Spleen (tissue), 13 donors: ENCODE data around the gene MESP2. TPM values are rescaled to one million over a fixed set of nuclear protein-coding genes. Genes with fewer than 3 reads are reported as not detected.

Experiments
- DNase-seq: peaks from one replicate; pipeline ENCODE4 v3.0.0-alpha.2; 2020
- H3K27ac ChIP-seq, 8 donors: fragments of 200-600 bp; sonication (generic) in 7 of 8; 1 replicate in 4 of 8; 2 replicates in 4 of 8; pipeline versions ENCODE4 v1.5.0 to v1.8.0; 2016 to 2021; ENCODE audit warnings: inconsistent platforms in 4 of 8, mild to moderate bottlenecking in 4 of 8, moderate library complexity in 1 of 8
- H3K27me3 ChIP-seq, 7 donors: fragments of 200-600 bp; sonication (generic) in 6 of 7; replicated peaks in 1 of 7; 1 replicate in 4 of 7; 2 replicates in 3 of 7; pipeline versions ENCODE4 v1.5.0 to v1.8.0; 2016 to 2021; ENCODE audit warnings: inconsistent platforms in 3 of 7, mild to moderate bottlenecking in 1 of 7
- H3K36me3 ChIP-seq, 6 donors: fragments of 200-600 bp; sonication (generic) in 5 of 6; 1 replicate in 4 of 6; 2 replicates in 2 of 6; pipeline versions ENCODE4 v1.5.0 to v1.8.0; 2016 to 2021; ENCODE audit warnings: inconsistent platforms in 2 of 6
- H3K4me1 ChIP-seq, 6 donors: fragments of 200-600 bp; sonication (generic) in 5 of 6; 1 replicate in 3 of 6; 2 replicates in 3 of 6; pipeline versions ENCODE4 v1.5.0 to v1.8.0; 2016 to 2021; ENCODE audit warnings: inconsistent platforms in 3 of 6
- H3K4me3 ChIP-seq, 8 donors: fragments of 200-600 bp; sonication (generic) in 7 of 8; 1 replicate in 4 of 8; 2 replicates in 4 of 8; pipeline versions ENCODE4 v1.5.0 to v1.8.0; 2016 to 2021; ENCODE audit warnings: inconsistent platforms in 4 of 8, mild to moderate bottlenecking in 4 of 8, moderate library complexity in 2 of 8
- H3K9me3 ChIP-seq, 8 donors: fragments of 200-600 bp; sonication (generic) in 7 of 8; 1 replicate in 4 of 8; 2 replicates in 4 of 8; pipeline versions ENCODE4 v1.5.0 to v1.8.0; 2016 to 2021; ENCODE audit warnings: inconsistent platforms in 4 of 8
- POLR2A ChIP-seq, 3 donors: fragments of 450-650 bp; IDR thresholded peaks; one replicate each; pipeline ENCODE4 v1.5.1; 2017; ENCODE audit warnings: antibody characterized with exemption in 3 of 3, mild to moderate bottlenecking in 1 of 3
- POLR2AphosphoS5 ChIP-seq, 3 donors: sonication (generic); formaldehyde crosslinking; IDR thresholded peaks; one replicate each; pipeline ENCODE4 v1.5.1; 2017; ENCODE audit warnings: antibody characterized with exemption in 3 of 3
- WGBS, 5 donors: extraction: QIAGEN DNeasy Blood & Tissue Kit in 3 of 5; methylation state at CpG; one replicate each; pipeline versions ENCODE4 v1.1.5 to v1.1.7; 2013 to 2018; 5-methylcytosine and 5-hydroxymethylcytosine counted together
- intact Hi-C: fragments of 100-400 bp; cut with DNase I; formaldehyde crosslinking; loops from one replicate; pipeline ENCODE4 v1.15.0; 2023; ENCODE audit warnings: low total_unique reads
- long read RNA-seq, 2 donors: transcript quantifications; one replicate each; lab custom pipeline, GENCODE V29; 2026
- polyA plus RNA-seq, 3 donors: library from polyadenylated mRNA; stranded (reverse); fragments of 200-250 nt; gene quantifications; one replicate each; pipeline ENCODE4 v1.2.1, GENCODE V29; 2013
- total RNA-seq, 7 donors: library from RNA; depleted of rRNA in 3 of 7; stranded (reverse); fragments of >200 nt in 3 of 7; fragmentation: NEBNext Ultra II Directional in 4 of 7; extraction: Animal tissue kit (Norgen Biotek cat#: 25700) in 4 of 7; gene quantifications; one replicate each; pipeline versions ENCODE4 v1.1.0 to v1.2.1, GENCODE V29; 2016 to 2021
- TF ChIP-seq, protein P1 (sequence below), 11 experiments: fragments of 200-600 bp in 7 of 11; fragments of 450-650 bp in 4 of 11; sonication (generic) in 4 of 11; IDR thresholded peaks in 8 of 11; conservative IDR thresholded peaks in 3 of 11; 1 replicate in 7 of 11; 2 replicates in 4 of 11; pipeline versions ENCODE4 v1.4.0 to v1.8.0; 2016 to 2021; ENCODE audit warnings: antibody characterized with exemption in 11 of 11, inconsistent platforms in 4 of 11, mild to moderate bottlenecking in 1 of 11
- donor health status: healthy with polysubstance abuse.
- donor health status: DM: no; HTN: no; CAD: no; lungs with moderate emphysema.
- donor health status: DM: no; HTN: no; CAD: no.
- donor health status: Bipolar disorder and iron deficiency.
- donor health status: healthy.
- donor health status: DM: no; HTN: no; CAD: no.
- donor health status: DM: yes; HTN: yes; CAD: no.

Gene MESP2, protein sequence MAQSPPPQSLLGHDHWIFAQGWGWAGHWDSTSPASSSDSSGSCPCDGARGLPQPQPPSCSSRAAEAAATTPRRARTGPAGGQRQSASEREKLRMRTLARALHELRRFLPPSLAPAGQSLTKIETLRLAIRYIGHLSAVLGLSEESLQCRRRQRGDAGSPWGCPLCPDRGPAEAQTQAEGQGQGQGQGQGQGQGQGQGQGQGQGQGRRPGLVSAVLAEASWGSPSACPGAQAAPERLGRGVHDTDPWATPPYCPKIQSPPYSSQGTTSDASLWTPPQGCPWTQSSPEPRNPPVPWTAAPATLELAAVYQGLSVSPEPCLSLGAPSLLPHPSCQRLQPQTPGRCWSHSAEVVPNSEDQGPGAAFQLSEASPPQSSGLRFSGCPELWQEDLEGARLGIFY
- total RNA-seq (not detected), polyA plus RNA-seq (under 1 TPM in 1 of 3 donors, not detected in 2; 0.05 TPM)
- long read RNA-seq, donor 1, result 0 reads
- long read RNA-seq, donor 2, partial matches to known transcripts, result 6 of 6 reads
- long read RNA-seq, donor 2, other reads (novel, unspliced or antisense), result 0 of 6 reads

DNA sequence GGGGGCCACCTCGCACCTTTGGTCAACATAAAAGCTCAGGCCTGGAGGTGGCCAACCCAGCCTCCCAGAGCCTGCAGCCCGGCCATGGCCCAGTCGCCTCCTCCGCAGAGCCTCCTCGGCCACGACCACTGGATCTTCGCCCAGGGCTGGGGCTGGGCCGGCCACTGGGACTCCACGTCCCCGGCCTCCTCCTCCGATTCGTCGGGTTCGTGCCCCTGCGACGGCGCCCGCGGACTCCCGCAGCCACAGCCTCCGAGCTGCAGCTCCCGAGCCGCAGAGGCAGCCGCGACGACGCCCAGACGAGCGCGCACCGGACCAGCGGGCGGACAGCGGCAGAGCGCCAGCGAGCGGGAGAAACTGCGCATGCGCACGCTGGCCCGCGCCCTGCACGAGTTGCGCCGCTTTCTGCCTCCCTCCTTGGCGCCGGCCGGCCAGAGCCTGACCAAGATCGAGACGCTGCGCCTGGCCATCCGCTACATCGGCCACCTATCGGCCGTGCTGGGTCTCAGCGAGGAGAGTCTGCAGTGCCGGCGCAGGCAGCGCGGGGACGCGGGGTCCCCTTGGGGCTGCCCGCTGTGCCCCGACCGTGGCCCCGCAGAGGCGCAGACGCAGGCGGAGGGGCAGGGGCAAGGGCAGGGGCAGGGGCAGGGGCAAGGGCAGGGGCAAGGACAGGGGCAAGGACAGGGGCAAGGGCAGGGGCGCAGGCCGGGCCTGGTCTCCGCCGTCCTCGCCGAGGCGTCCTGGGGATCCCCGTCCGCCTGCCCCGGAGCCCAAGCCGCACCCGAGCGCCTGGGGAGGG is at the start of gene MESP2:
Gene MESP2, plus strand, starts transcription at position 59 of the 799 bp plus-strand sequence. Its CDS starts 26 bp downstream, at position 85.
- 3 to 11% (median 8%) methylated on average over 20 to 82 of the region's 82 CpGs for WGBS, 5 donors
- intact Hi-C loops, result no loop called here
- Histone ChIP-seq H3K9me3 (no peaks in the 10 kb centered on the region), H3K36me3 (no peaks in the 10 kb centered on the region), H3K27ac (peak within 1 kb of the TSS in 3 of 8 donors; percentile 7 to 14 (median 12)), H3K4me1 (peaks cover 0 to 33% (median 25%) of the 10 kb centered on the region in 6 donors), H3K4me3 (peak within 1 kb of the TSS; percentile 30 to 71 (median 42)), H3K27me3 (peaks cover 0 to 48% (median 13%) of the 10 kb centered on the region in 7 donors)
- DNase-seq, result peak; percentile 94
- TF ChIP-seq POLR2A (IDR thresholded peaks at IDR 0.05) (no peak), POLR2AphosphoS5 (IDR thresholded peaks at IDR 0.05) (peak in 2 of 3 donors; percentile 62 to 73)
- TF ChIP-seq, protein P1, sequence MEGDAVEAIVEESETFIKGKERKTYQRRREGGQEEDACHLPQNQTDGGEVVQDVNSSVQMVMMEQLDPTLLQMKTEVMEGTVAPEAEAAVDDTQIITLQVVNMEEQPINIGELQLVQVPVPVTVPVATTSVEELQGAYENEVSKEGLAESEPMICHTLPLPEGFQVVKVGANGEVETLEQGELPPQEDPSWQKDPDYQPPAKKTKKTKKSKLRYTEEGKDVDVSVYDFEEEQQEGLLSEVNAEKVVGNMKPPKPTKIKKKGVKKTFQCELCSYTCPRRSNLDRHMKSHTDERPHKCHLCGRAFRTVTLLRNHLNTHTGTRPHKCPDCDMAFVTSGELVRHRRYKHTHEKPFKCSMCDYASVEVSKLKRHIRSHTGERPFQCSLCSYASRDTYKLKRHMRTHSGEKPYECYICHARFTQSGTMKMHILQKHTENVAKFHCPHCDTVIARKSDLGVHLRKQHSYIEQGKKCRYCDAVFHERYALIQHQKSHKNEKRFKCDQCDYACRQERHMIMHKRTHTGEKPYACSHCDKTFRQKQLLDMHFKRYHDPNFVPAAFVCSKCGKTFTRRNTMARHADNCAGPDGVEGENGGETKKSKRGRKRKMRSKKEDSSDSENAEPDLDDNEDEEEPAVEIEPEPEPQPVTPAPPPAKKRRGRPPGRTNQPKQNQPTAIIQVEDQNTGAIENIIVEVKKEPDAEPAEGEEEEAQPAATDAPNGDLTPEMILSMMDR (IDR thresholded peaks at IDR 0.05 in 8 of 11, conservative IDR thresholded peaks at IDR 0.05 in 3 of 11), result peak in 8 of 11 experiments; percentile 13 to 59 (median 50)

DNA sequence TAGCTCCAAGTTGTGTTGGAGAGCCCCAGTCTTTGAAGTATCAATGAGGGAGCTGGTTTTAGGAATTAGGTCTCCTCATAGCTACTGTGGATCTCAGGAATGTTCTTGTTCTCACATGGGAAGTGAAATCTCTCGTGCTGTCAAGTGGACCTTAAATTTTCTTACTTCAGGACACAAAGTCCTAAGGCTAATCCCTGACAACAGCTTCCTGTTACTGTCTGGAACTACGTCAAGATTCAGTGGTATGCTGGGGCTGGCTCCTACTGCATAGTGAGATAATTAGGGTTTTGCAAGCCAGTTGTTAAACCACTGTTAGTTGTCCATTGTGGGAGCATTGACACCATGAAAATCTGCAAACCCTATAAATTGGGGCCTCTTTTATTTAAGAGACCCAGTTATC is 47.9 kb upstream of the MESP2 start:
- intact Hi-C loops, result no loop called here
- peaks cover 0 to 7% (median 0%) of the 10 kb centered on the region in 7 donors for H3K27me3 ChIP-seq
- TF ChIP-seq POLR2AphosphoS5 (IDR thresholded peaks at IDR 0.05), result peak in 1 of 3 donors; percentile 36
- TF ChIP-seq, protein P1 (IDR thresholded peaks at IDR 0.05 in 8 of 11, conservative IDR thresholded peaks at IDR 0.05 in 3 of 11), result no peak
- no peaks in the 10 kb centered on the region for H3K36me3 ChIP-seq
- H3K4me1 ChIP-seq, result no peaks in the 10 kb centered on the region
- peak overlapping the region in 4 of 8 donors; percentile 8 to 47 (median 37) for H3K27ac ChIP-seq
- DNase-seq, result no peak
- peaks cover 0 to 16% (median 9%) of the 10 kb centered on the region in 8 donors for H3K9me3 ChIP-seq
- WGBS, 5 donors, result 36 to 61% (median 47%) methylated on average over 2 of the region's 2 CpGs
- no peak overlapping the region for H3K4me3 ChIP-seq

DNA sequence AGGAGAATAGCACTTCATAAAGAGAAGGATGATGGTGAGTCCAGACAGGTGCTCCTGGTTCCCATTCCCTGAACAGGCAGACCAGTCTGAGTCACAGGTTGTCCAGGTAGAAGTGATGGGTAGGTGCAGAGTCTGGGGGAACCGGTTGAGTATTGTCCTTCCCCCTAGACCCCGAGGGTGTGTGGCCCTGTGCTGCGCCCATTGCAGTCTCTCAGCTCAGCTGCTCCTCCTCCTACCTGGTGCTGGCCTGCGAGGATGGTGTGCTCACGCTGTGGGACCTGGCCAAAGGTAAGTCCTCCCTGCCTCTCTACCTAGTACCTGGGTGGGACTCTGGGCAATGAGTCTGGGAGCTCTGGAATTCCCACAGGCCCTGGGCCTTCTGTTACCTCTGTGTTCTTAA is 44.9 kb upstream of the MESP2 start:
- TF ChIP-seq POLR2A (IDR thresholded peaks at IDR 0.05), result no peak
- TF ChIP-seq, protein P1 (IDR thresholded peaks at IDR 0.05 in 8 of 11, conservative IDR thresholded peaks at IDR 0.05 in 3 of 11), result no peak
- no peak for TF ChIP-seq POLR2AphosphoS5 (IDR thresholded peaks at IDR 0.05)
- H3K9me3 ChIP-seq, result no peaks in the 10 kb centered on the region
- DNase-seq, result no peak
- WGBS, 5 donors, result 78 to 92% (median 87%) methylated on average over 5 of the region's 5 CpGs
- H3K27me3 ChIP-seq, result peaks cover 0 to 16% (median 0%) of the 10 kb centered on the region in 7 donors
- no peak overlapping the region for H3K27ac ChIP-seq
- H3K36me3 ChIP-seq, result no peaks in the 10 kb centered on the region
- no peaks in the 10 kb centered on the region for H3K4me1 ChIP-seq
- H3K4me3 ChIP-seq, result no peak overlapping the region
- intact Hi-C loops, result no loop called here
